Activated CD8-positive, alpha-beta memory T cell treated with anti-CD3 and anti-CD28 coated beads, Interleukin-2, amount 50 U/mL, for 4 hours (primary cell): Measurements from ENCODE around the gene GNB1.
"Not testable (repeated sequence)": the region's sequence is repeated elsewhere in the genome, so short reads cannot be mapped to it uniquely, and the experiment has no call there.

Experiments
- DNase-seq: peaks from one replicate; pipeline ENCODE4 v3.0.0-alpha.2; 2020

The GNB1 gene

GRCh38 chr1:1856161-1856560 lies 34.7 kb downstream of the GNB1 start:
- not testable (repeated sequence) for DNase-seq

GRCh38 chr1:1853593-1854257 lies 37.2 kb downstream of the GNB1 start:
- no peak for DNase-seq

GRCh38 chr1:1852619-1853414 lies 38.1 kb downstream of the GNB1 start:
- DNase-seq, result no peak

- DNase-seq, result no peak
Observed at GRCh38 chr1:1847890-1848289, 43.0 kb downstream of the GNB1 start.

GRCh38 chr1:1847061-1847850 lies 43.6 kb downstream of the GNB1 start:
- no peak for DNase-seq

GRCh38 chr1:1846386-1846918 lies 44.4 kb downstream of the GNB1 start:
- no peak for DNase-seq

GRCh38 chr1:1842360-1843146 lies 48.3 kb downstream of the GNB1 start:
- no peak for DNase-seq

- DNase-seq, result no peak
Observed at GRCh38 chr1:1841575-1841995, 49.3 kb downstream of the GNB1 start.

GRCh38 chr1:1839311-1839965 lies 51.4 kb downstream of the GNB1 start:
- no peak for DNase-seq

GRCh38 chr1:1836119-1836518 lies 54.8 kb downstream of the GNB1 start:
- no peak for DNase-seq

- no peak for DNase-seq
Observed at GRCh38 chr1:1835546-1835945, 55.3 kb downstream of the GNB1 start.

- DNase-seq, result no peak
Observed at GRCh38 chr1:1833916-1834325, 57.0 kb downstream of the GNB1 start.

- DNase-seq, result no peak
Observed at GRCh38 chr1:1833456-1833855, 57.4 kb downstream of the GNB1 start.

- DNase-seq, result no peak
Observed at GRCh38 chr1:1832820-1833219, 58.1 kb downstream of the GNB1 start.

- no peak for DNase-seq
Observed at GRCh38 chr1:1832166-1832565, 58.7 kb downstream of the GNB1 start.

GRCh38 chr1:1827089-1827848 lies 63.6 kb downstream of the GNB1 start:
- no peak for DNase-seq

- DNase-seq, result no peak
Observed at GRCh38 chr1:1826356-1827088, 64.4 kb downstream of the GNB1 start.

- no peak for DNase-seq
Observed at GRCh38 chr1:1825217-1825616, 65.7 kb downstream of the GNB1 start.

- no peak for DNase-seq
Observed at GRCh38 chr1:1819762-1820161, 71.1 kb downstream of the GNB1 start.

- no peak for DNase-seq
Observed at GRCh38 chr1:1817221-1817620, 73.7 kb downstream of the GNB1 start.
